ENCODE measurements around the gene SLF2.
A peak's percentile ranks its signal among the peaks of the same experiment; 100 is the strongest.

The SLF2 gene

GRCh38 chr10:100983868-100984671 is 71.3 kb downstream of the SLF2 start:
- no peak for DNase-seq

- DNase-seq, result no peak
Observed at GRCh38 chr10:100984672-100985177, 72.0 kb downstream of the SLF2 start.

DNA sequence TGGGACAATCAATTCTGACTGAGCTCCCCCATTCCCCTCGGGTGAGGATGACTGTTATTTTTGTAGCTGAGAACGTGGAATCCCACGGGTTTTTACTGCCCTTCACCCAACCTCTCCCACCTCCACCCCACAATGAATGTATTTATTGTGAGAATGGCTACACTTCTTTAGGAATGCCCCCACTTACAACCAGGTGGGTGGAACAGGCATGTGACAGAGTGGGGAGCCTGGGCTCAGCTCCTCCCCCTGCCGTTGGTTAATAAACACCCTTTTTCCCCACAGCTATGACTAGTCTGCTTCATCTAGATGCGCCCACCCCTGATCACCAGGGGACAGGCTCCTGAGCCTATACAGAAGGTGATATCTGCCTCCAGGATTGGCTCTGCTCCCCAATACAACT is 72.6 kb downstream of the SLF2 start:
- DNase-seq, result no peak

GRCh38 chr10:100986623-100986951 is 73.8 kb downstream of the SLF2 start:
- DNase-seq, result no peak

DNA sequence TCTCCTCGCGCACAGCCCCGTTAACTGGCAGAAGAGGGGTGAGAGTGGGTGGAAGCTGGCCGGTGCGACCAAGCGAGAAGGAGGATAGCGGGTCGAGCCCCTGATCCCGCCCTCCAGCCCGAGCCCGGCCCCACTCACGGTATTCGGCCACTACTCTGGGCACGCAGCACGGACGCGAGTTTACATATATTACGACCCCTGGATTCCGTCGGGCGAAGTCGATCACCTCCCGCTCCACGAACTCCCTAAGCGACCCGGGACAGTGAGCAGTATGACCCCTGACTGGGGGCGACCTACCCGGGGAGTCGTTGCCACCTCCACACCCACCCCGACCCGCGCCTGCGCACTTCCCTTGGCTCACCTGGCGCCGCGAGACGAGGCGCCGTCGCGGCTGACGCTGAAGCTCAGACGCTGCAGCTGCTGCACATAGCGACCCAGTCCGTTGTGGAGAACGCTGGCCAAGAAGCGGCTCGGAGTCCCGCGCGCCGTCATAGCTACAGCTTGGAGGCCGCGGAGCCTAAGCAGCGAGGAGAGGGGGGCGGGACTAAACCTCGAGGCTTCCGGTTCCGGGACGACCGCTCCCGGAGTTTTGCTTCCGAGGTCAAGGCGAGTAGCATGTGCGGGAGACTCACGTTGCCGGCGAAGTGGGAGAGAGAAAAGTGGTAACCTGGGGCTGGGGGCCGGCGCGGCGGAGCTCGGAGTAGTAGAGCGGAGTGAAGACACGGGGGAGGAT is 74.4 kb downstream of the SLF2 start, which contains the start of the genes MRPL43 and TWNK:
TSS of gene MRPL43 (minus strand) at position 546 of the 733 bp plus-strand sequence. CDS start at position 492, 54 bp downstream.
TSS of gene TWNK (plus strand) at position 592 of the 733 bp plus-strand sequence. CDS start 668 bp downstream, outside the sequence.
- DNase-seq, result peak; percentile 62

- DNase-seq, result no peak
Observed at GRCh38 chr10:100987685-100988049, 74.9 kb downstream of the SLF2 start.

DNA sequence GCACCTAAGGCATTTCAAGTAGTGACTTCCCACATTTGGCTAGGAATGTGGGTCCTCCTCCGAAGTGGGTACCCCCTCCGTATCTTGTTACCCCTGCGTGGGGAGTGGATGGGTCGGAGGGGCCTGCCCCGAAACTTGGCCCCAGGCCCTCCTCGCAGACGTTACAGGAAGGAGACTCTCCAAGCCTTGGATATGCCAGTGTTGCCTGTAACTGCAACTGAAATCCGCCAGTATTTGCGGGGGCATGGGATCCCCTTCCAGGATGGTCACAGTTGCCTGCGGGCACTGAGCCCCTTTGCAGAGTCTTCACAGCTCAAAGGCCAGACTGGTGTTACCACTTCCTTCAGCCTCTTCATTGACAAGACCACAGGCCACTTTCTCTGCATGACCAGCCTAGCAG is 75.4 kb downstream of the SLF2 start:
- no peak for DNase-seq

GRCh38 chr10:100989088-100989487 is 76.3 kb downstream of the SLF2 start:
- no peak for DNase-seq

GRCh38 chr10:100993986-100994708 is 81.4 kb downstream of the SLF2 start:
- no peak for DNase-seq

DNA sequence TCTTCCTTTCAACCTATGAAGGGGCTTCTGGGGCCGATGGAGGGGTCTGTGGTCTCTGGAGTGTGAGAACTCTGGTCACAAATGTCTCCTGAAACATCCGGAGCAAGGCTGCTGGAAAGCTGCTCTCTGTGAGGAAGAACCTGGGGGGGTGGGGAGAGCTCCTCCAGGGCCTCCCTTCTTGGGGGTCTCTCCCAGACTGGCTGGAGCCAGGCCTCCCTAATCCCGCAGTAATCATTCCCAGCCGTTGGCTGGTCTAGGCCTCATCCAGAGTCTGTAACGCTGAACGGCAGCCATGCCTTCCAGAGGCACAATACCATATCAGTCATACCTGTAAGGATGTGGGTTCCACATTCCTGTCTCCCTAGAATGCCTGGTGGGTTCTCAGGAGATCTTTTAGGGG is 82.4 kb downstream of the SLF2 start:
- DNase-seq, result no peak

- DNase-seq, result peak; percentile 21
Observed at GRCh38 chr10:100996678-100997359, 84.1 kb downstream of the SLF2 start.

GRCh38 chr10:100997360-100998182 is 84.8 kb downstream of the SLF2 start:
- DNase-seq, result peak; percentile 64

DNA sequence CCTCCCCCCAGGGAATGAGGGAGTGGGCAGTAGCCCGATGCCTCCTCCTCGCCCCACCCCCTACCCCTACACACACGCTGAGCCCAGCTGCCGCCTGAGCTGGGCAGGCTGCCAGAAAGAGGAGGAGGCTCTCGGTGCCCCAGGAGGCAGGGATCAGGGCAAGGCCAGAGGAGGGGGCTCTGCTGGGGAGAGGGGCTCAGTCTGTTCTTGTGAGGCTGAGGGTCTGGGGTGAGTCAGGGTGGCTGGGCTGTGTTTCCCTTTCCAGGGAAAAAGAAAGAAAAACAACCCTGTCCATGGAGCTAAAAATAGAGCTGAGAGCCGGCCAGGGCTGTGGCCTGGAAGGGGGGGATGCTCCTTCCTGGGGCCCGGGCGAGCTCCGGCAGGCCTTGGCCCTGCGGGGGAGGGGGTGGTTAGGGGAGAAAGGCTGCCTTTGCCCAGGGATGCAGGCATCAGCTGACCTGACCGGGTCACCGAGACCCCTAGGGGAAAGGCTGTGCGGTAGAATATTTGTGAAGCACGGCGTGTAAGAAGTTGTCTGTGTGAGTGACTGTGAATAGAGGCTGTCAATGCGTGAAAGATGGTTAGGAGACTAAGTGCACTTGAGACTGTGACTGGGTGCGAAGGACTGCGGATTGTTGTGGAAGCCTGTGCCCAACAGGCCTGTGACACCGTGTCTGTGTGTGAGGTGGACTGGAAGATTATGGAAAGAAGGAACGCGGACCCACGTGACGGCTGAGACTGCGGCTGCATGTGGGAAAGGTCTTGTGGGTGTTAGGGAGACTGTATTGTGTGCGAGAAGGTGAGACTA is 85.6 kb downstream of the SLF2 start:
- DNase-seq, result peak; percentile 64

DNA sequence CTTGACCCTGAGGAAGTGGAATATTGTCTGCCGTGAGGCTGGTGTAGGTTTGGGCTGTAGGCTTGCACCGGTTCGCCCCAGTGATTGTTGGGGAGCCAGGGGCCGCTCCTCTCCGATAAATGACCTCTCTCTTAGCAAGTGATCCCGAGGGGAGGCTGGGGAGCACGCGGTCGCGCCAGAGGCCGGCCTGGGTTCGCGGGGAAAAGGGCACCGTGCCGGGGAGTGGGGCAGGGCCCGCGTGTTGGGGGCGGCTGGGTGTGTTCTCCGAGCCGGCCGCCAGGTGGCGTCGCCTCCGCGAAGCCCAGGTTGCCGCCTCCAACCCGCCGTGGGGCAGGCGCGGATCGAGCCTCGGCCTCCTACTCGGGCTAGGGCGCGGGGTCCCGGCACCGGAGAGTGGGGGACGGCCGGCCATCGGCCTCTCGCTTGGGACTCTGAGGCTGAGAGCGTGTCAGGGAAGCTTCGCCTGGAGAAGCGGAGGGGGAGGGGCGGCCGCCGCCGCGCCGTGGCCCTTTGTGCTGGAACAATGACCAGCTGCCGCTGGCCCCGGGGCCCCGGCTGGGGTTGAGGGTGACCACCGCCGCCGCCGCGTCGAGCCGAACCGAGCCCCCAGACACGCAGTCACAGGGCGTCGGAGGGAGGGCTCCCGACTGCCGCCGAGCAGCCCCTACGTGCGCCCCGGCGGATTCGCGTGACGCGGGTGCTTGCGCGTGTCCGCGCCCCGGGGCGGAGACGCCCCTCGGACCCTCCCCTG is 86.4 kb downstream of the SLF2 start:
- peak; percentile 53 for DNase-seq

GRCh38 chr10:100999742-101000126 is 87.0 kb downstream of the SLF2 start, which contains the start of gene LZTS2:
TSS of gene LZTS2 (plus strand) at chr10:100999808. CDS start at chr10:101002539, 2,731 bp downstream.
- DNase-seq, result no peak

DNA sequence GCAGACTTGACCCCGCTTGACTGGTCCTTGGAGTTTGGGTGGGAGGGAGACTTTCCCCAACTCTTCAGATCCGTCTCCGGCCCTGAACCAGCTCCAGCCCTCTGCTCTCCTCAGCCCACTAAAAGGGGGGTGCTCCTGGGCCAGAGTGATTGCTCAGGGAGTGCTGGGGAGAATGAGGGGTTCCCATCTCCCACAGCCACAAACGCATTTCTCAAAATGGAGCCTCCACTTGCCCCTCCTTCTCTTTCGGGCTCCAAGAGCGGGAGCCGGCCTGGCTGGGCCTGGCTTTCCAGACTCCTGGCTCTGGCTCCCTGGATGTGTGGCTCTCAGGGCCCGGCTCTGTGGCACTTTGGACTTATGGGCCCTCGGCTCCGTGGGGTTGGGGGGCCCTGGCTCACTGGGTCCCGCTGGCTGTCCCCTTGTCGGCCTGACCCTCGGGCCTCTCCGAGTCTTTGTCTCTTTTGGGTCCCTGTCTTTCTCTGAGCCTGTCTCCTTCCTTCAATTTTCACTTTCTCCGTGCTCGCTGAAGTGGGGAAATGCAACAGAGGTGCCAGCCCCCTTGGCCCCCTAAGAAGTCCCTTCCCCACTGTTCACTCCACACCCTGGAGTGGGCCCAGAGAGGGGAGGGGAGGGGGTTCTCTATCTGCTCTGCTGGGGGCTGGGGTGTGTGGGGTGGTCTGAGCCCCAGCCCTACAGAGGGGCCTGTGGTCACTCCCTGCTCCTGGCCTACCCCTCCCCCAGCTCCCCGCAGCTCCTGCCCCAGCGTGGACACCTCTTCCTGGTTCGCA is 87.6 kb downstream of the SLF2 start:
- peak; percentile 19 for DNase-seq

- no peak for DNase-seq
Observed at GRCh38 chr10:101000915-101001658, 88.3 kb downstream of the SLF2 start.

- no peak for DNase-seq
Observed at GRCh38 chr10:101001659-101002035, 88.9 kb downstream of the SLF2 start.

Data from KG1 (cell line).